ENCODE measurements around the gene SEMA5B. TPM values are rescaled to one million over a fixed set of nuclear protein-coding genes. Genes with fewer than 3 reads are reported as not detected.

The SEMA5B gene
- total RNA-seq, 2 donors from 2014 or later: 0.51 to 3.5 TPM

DNA sequence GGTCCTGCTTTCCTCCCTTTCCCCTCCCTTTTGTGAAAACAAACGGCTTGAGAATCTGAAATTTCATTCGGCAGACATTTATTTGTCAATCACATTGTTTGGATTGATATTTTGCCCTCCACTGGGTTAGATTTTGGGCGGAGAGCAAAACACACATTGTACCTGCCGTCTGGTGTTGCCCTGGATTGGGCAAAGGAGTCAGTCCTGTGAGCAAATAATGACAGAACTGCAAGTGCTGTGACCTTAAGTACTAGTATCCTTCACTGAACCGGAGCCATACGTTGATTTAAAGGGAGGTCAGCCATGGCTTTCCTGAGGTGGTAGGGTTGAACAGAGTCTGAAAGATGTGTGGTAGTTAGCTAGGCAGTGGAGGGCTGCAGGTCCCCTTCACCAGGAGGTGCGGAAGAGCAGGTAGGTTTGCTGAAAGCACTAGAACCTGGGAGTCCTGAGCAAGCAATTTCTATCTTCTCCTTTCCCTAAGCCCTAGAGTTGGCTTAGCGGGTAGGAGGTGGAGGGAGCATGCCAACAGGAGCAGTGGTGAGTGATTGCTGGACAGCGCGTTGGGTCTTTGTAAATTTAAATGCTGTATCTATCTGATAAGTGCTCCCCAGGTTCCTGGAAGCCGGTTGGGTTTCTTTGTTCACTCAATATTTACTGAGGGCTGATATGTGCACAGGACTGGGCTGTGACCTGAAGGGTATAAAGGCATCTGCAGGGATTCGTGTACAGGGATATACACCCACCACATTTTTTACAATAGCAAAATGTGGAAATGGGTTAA is 41.2 kb upstream of the SEMA5B start:
- no peak overlapping the region for H3K27ac ChIP-seq
- TF ChIP-seq, protein P1, sequence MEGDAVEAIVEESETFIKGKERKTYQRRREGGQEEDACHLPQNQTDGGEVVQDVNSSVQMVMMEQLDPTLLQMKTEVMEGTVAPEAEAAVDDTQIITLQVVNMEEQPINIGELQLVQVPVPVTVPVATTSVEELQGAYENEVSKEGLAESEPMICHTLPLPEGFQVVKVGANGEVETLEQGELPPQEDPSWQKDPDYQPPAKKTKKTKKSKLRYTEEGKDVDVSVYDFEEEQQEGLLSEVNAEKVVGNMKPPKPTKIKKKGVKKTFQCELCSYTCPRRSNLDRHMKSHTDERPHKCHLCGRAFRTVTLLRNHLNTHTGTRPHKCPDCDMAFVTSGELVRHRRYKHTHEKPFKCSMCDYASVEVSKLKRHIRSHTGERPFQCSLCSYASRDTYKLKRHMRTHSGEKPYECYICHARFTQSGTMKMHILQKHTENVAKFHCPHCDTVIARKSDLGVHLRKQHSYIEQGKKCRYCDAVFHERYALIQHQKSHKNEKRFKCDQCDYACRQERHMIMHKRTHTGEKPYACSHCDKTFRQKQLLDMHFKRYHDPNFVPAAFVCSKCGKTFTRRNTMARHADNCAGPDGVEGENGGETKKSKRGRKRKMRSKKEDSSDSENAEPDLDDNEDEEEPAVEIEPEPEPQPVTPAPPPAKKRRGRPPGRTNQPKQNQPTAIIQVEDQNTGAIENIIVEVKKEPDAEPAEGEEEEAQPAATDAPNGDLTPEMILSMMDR (IDR thresholded peaks at IDR 0.05): no peak

DNA sequence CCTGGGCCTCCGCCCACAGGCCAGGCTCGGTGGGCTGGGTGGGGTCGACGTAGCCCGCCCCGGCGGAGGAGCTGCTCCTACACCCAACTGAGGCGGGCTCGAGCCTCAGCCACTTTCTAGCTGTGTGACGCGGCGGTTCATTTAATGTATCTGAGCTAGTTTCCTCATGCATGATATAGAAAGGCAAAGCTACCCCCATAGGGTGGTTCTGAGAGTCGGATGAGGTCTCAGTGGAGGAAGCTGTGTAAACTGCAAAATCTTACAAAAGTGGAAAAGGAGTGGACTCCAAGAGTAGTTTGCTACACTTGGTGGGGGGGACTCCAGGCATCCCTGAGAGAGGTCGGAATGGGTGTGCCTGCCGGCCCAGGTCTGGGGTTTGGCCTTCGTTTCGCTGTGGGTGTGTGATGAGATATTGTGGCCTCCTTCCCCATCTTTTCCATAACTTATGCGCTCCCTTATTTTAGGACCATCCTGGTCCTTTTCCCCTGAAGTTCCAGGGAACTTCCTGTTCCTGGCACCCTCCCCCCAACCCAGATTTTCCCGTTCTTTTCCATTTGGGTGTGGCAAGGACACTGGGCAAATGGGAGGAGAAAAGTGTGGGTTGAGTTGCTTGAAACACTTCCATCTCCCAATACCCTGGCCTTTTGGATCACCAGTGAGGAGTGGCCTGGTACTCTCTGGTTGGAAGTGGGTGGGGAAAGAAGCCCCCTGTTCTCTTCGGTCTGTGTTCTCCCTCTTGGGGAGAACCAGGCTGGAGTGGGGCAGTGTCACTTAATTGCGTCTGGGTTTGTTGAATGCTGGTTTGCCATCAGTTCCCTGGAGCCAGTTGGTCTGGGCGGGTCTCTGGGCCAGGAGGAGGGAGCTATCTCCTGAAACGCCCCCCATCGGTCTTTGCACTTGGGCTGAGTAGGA is 40.4 kb upstream of the SEMA5B start:
- H3K4me3 ChIP-seq: peak overlapping the region; percentile 77 to 92
- no peaks in the 10 kb centered on the region for H3K27me3 ChIP-seq
- peaks cover 0 to 47% of the 10 kb centered on the region in 2 donors for H3K4me1 ChIP-seq
- no peaks in the 10 kb centered on the region for H3K9me3 ChIP-seq
- H3K27ac ChIP-seq: peak overlapping the region; percentile 80 to 83
- DNase-seq (ENCODE audit: low spot score): no peak
- TF ChIP-seq, protein P1 (IDR thresholded peaks at IDR 0.05): no peak
- H3K36me3 ChIP-seq: no peaks in the 10 kb centered on the region

More for the DNA sequence above, 41.2 kb upstream of the SEMA5B start:
- DNase-seq (ENCODE audit: low spot score): no peak
- H3K4me1 ChIP-seq: peaks cover 0 to 47% of the 10 kb centered on the region in 2 donors
- H3K36me3 ChIP-seq: no peaks in the 10 kb centered on the region
- H3K4me3 ChIP-seq: peak overlapping the region in 1 of 2 donors; percentile 92
- H3K9me3 ChIP-seq: no peaks in the 10 kb centered on the region
- no peaks in the 10 kb centered on the region for H3K27me3 ChIP-seq

DNA sequence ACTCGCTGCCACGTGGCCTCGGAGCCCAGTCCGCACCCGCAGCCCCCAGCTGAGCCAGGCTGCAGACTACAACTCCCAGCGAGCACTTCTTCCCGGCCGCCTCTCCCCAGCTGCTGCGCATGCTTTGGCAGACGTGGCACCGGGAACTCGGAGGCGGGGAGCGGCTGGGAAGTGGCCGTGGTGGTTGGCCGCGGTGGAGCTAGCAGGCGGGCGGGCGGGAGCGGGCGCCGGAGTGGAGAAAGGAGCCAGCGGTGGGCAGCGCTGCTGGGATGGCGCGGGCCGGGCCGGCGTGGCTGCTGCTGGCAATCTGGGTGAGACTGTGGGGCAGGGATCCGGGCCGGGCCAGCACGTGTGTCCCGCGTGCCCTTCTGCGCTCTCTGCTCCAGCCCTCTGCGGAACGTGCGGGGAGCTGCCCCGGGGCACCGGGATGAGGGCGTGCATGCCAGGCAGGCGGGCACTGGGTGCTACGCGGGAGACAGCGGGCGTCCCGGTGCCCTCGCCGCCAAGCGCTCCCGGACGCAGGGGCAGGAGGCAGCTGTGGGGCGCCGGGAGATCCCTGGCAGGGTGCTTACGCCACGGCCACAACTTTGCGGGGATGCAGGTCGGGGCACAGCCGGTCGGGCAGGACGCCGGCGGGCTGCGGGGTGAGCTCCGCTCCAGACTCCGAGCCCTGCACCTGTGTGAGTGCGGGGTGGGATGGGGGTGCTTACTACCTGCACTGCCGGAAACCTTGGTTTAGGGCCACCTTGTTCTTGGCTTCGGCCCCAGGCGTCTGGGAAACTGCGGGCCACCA is 39.5 kb upstream of the SEMA5B start, which contains the start of gene PDIA5:
Gene PDIA5 (plus strand): TSS at position 130 of the 793 bp plus-strand sequence. CDS start 140 bp downstream, at position 270.
- TF ChIP-seq, protein P1 (IDR thresholded peaks at IDR 0.05): peak in 1 of 2 donors; percentile 17
- Histone ChIP-seq H3K4me3 (peak within 1 kb of the TSS; percentile 77 to 92), H3K36me3 (no peaks in the 10 kb centered on the region), H3K27ac (peak within 1 kb of the TSS; percentile 80 to 83), H3K9me3 (no peaks in the 10 kb centered on the region), H3K27me3 (no peaks in the 10 kb centered on the region), H3K4me1 (peaks cover 0 to 38% of the 10 kb centered on the region in 2 donors)
- peak; percentile 93 for DNase-seq (ENCODE audit: low spot score)

DNA sequence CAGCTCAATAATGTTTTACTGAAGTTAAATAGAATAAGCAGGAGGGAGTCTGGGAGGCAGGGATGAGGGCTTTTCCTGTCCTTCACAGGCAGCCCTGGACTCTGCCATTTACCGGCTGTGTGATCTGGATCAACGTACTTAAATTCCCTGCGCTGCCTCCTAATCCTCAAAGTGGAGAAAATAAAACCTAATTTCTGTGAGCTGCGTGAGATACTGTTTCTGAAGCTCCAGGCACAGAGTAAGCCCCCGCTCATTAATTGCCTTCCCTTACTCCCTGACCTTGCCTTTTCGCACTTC is 39.0 kb upstream of the SEMA5B start:
- Histone ChIP-seq H3K36me3 (no peaks in the 10 kb centered on the region), H3K4me3 (peak overlapping the region; percentile 77 to 92), H3K9me3 (no peaks in the 10 kb centered on the region), H3K27ac (peak overlapping the region; percentile 80 to 83), H3K4me1 (peaks cover 0 to 33% of the 10 kb centered on the region in 2 donors), H3K27me3 (no peaks in the 10 kb centered on the region)
- TF ChIP-seq, protein P1 (IDR thresholded peaks at IDR 0.05): no peak
- DNase-seq (ENCODE audit: low spot score): no peak

DNA sequence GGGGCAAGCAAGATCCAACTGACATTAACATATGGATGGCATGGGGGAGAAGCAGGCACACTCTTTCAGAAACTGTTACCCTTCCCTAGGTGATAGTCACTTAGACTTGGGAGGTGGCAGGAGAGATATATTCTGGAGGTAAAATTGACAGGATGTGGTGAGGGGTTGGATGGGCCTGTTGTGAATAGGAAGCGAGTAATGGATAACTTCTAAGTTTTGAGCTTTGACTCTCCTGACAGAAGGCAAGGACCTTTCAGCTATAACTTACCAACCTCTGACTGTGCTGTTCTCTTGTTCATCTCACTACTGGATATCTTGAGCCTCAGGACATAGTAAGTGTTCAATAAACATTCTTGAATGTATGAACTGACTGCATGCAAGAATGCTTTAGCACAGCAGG is 37.4 kb upstream of the SEMA5B start:
- H3K27me3 ChIP-seq: no peaks in the 10 kb centered on the region
- H3K27ac ChIP-seq: no peak overlapping the region
- no peak for DNase-seq (ENCODE audit: low spot score)
- H3K4me1 ChIP-seq: peaks cover 0 to 20% of the 10 kb centered on the region in 2 donors
- no peaks in the 10 kb centered on the region for H3K36me3 ChIP-seq
- TF ChIP-seq, protein P1 (IDR thresholded peaks at IDR 0.05): no peak
- H3K4me3 ChIP-seq: no peak overlapping the region
- H3K9me3 ChIP-seq: no peaks in the 10 kb centered on the region

Data from right atrium auricular region (tissue), 2 donors.